COLO668 (cell line): Measurements from ENCODE around the gene ACR.
A peak's percentile ranks its signal among the peaks of the same experiment; 100 is the strongest.
"Not testable (repeated sequence)": the region's sequence is repeated elsewhere in the genome, so short reads cannot be mapped to it uniquely, and the experiment has no call there.

ENCODE experiments used
- DNase-seq: peaks from one replicate; lab custom pipeline; 2025; ENCODE audit not compliant: unreplicated experiment; lab: John Stamatoyannopoulos, UW

The ACR gene

GRCh38 chr22:50730941-50731661, 6.9 kb upstream of the ACR start:
- no peak for DNase-seq

GRCh38 chr22:50731811-50732624, 6.0 kb upstream of the ACR start:
- DNase-seq: peak; percentile 69

GRCh38 chr22:50732681-50733080, 5.3 kb upstream of the ACR start:
- no peak for DNase-seq

- DNase-seq: no peak
These were observed 4.3 kb upstream of the ACR start for GRCh38 chr22:50733521-50734342.

GRCh38 chr22:50734343-50734771, 3.6 kb upstream of the ACR start:
- no peak for DNase-seq

GRCh38 chr22:50734986-50735738, 2.8 kb upstream of the ACR start:
- DNase-seq: no peak

GRCh38 chr22:50735739-50736030, 2.3 kb upstream of the ACR start:
- no peak for DNase-seq

- DNase-seq: no peak
These were observed 734 bp downstream of the ACR start for GRCh38 chr22:50738649-50739227.

- no peak for DNase-seq
These were observed 1.3 kb downstream of the ACR start for GRCh38 chr22:50739279-50739691.

- DNase-seq: peak; percentile 60
These were observed 1.9 kb downstream of the ACR start for GRCh38 chr22:50739894-50740293.

GRCh38 chr22:50740714-50741113, 2.7 kb downstream of the ACR start:
- not testable (repeated sequence) for DNase-seq

- DNase-seq: not testable (repeated sequence)
These were observed 6.4 kb downstream of the ACR start for GRCh38 chr22:50744424-50744823.

GRCh38 chr22:50747521-50747920, 9.5 kb downstream of the ACR start:
- DNase-seq: not testable (repeated sequence)

GRCh38 chr22:50748630-50749029, 10.6 kb downstream of the ACR start:
- DNase-seq: not testable (repeated sequence)

GRCh38 chr22:50749302-50750074, 11.5 kb downstream of the ACR start:
- DNase-seq: not testable (repeated sequence)

GRCh38 chr22:50755251-50755650, 17.2 kb downstream of the ACR start:
- not testable (repeated sequence) for DNase-seq

GRCh38 chr22:50756406-50756805, 18.4 kb downstream of the ACR start:
- not testable (repeated sequence) for DNase-seq

GRCh38 chr22:50756949-50757491, 19.0 kb downstream of the ACR start:
- DNase-seq: peak; percentile 46

GRCh38 chr22:50759597-50760341, 21.8 kb downstream of the ACR start:
- not testable (repeated sequence) for DNase-seq
